Activated naive CD4-positive, alpha-beta T cell treated with anti-CD3 and anti-CD28 coated beads, Interleukin-2, amount 50 U/mL, for 24 hours (primary cell): ENCODE results near the gene TRIM9.
"Not testable (repeated sequence)": the region's sequence is repeated elsewhere in the genome, so short reads cannot be mapped to it uniquely, and the experiment has no call there.

Experiments
- H3K27ac Mint-ChIP-seq: one replicate; pipeline ENCODE4 v1.8.0; 2021; ENCODE audit warnings: mild to moderate bottlenecking, mixed read lengths
- H3K27me3 Mint-ChIP-seq: one replicate; pipeline ENCODE4 v1.8.0; 2021; ENCODE audit warnings: mixed read lengths
- H3K36me3 Mint-ChIP-seq: one replicate; pipeline ENCODE4 v1.8.0; 2021; ENCODE audit warnings: mixed read lengths
- H3K4me1 Mint-ChIP-seq: one replicate; pipeline ENCODE4 v1.8.0; 2021; ENCODE audit warnings: mixed read lengths
- H3K4me3 Mint-ChIP-seq: one replicate; pipeline ENCODE4 v1.8.0; 2021; ENCODE audit warnings: mild to moderate bottlenecking, mixed read lengths
- H3K9me3 Mint-ChIP-seq: one replicate; pipeline ENCODE4 v1.8.0; 2021; ENCODE audit warnings: mixed read lengths

Gene TRIM9

DNA sequence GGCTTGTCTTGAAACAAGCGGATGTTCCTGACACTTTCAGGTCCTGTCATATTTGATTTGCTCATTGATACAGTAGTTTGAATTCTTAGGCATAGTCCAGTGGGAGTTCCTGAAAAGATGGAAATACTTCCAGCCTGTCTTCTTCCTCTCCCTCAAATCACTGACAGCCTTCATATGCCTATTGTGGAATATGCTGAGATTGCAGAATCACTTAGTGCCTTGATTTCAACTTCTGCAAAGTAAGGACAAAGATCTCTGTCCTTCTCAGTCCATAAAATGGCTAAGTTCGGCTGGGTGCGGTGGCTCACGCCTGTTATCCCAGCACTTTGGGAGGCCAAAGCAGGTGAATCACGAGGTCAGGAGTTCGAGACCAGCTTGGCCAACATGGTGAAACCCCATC, 143.9 kb downstream of the TRIM9 start:
- H3K4me1 Mint-ChIP-seq = no peaks in the 10 kb centered on the region
- H3K27me3 Mint-ChIP-seq = no peaks in the 10 kb centered on the region
- no peaks in the 10 kb centered on the region for H3K36me3 Mint-ChIP-seq
- H3K9me3 Mint-ChIP-seq = no peaks in the 10 kb centered on the region
- H3K27ac Mint-ChIP-seq = no peak overlapping the region
- H3K4me3 Mint-ChIP-seq = no peak overlapping the region

DNA sequence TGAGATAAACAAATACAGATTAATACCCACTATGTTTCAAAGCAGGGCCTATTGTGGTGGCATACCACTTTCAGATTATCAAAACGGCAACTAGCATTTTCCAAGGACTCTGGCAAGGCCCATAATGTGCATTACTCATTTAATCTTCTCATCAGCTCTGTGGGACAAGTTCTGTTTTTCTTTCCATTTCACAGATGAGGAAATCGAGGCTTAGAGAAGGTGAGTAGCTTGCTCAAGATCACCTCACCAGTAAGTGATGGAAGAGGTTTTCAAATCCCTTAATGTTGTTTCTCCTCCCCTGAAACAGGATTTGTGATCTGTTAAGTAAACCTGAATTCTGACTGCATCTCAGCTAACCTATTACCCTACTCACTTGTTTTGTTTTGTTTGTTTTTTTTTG, 146.7 kb downstream of the TRIM9 start:
- Mint-ChIP-seq H3K4me3 (no peak overlapping the region), H3K36me3 (peaks cover 2% of the 10 kb centered on the region), H3K4me1 (peaks cover 12% of the 10 kb centered on the region), H3K27ac (no peak overlapping the region), H3K27me3 (peaks cover 10% of the 10 kb centered on the region), H3K9me3 (no peaks in the 10 kb centered on the region)

DNA sequence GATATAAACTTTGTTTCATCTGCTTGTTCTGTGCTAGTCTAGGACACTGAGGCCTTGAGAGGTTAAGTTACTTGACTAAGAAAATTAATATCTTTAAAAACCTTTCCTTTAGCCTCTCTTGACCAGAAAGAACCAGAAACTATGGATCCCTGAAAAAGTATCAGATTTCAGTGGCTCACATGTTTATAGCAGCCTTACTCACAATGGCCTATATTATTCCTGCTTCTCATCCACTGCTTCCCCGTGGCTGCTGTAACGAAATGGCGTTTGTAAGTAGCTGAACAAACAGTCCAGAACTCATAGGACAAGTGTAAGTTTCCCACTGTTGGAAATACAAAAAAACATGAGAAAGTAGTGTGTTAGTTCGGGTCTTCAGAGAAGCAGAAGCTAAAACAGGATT, 147.5 kb downstream of the TRIM9 start:
- no peak overlapping the region for H3K4me3 Mint-ChIP-seq
- H3K27ac Mint-ChIP-seq = no peak overlapping the region
- H3K4me1 Mint-ChIP-seq = peaks cover 14% of the 10 kb centered on the region
- peaks cover 2% of the 10 kb centered on the region for H3K36me3 Mint-ChIP-seq
- H3K9me3 Mint-ChIP-seq = no peaks in the 10 kb centered on the region
- peaks cover 13% of the 10 kb centered on the region for H3K27me3 Mint-ChIP-seq

DNA sequence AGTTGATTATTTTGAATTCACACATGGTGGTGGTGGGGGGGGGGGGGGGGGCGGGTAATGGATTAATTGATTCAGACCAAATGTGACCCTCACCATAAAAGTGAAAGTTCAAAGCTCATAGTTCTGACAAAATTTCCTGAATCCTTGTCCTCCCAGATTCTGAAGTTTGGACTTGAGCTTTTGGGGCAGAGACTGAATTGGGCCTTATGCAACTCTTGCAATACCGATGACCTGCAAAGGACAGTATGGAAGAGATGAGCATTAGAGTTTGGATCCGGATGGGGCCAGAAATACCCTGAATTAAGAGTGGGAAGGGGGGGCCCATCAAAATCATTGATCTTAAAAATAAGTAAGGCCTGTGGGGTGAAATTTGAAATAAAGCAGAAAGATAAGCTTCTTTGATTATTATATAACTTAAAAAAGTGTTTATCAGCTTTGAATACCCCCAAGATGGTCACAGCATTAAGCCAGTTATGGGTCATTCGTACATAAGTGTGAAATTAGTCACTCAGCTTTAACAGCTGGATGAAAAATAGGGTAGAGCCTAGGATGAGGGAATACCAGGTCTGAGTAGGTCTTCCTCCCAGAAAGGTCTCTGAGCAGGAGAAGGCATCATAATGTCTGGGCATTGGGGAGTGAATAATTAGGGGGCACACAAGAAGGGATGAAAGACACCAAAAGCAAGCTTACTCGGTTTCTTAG, 148.5 kb downstream of the TRIM9 start:
- Mint-ChIP-seq H3K9me3 (no peaks in the 10 kb centered on the region), H3K4me3 (no peak overlapping the region), H3K27ac (no peak overlapping the region), H3K27me3 (peaks cover 19% of the 10 kb centered on the region), H3K36me3 (peaks cover 2% of the 10 kb centered on the region), H3K4me1 (peaks cover 14% of the 10 kb centered on the region)

DNA sequence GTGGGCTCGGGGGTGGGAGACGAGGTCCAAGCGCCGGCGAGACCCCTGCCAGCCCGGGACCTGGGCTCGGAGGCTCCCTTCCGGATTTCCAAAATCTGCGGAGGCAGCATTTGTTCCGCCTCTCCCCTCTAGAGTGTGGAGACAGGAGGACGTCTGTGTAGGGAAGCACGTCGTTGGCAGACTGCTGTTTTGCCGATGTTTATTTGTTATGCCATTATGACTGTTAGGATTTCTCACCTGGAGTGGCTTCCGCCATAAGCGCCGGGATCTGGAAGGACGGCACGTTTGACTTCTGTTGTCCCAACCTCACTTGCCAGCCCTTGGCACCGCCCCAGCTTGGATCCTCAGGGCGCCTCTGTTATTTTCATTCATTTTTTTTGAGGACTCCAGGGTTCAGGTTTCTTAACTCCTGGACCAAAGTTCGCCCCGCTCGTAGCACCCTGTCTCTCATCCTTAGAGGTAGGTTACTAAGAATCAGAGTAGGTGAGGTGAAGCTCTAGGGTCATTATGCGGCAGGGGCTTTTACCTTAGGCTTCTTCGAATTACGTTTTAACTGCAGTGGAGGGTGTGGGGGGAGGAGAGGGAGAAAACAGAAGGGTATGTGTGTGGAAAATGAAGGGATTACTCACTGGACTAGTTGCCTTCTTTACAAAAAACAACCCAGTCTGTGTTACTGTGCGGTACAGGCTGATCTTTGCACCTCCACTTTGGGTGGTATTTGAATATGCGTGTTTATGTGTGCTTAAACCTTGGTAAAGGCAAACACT, 150.1 kb downstream of the TRIM9 start:
- H3K9me3 Mint-ChIP-seq = no peaks in the 10 kb centered on the region
- H3K27ac Mint-ChIP-seq = no peak overlapping the region
- peak overlapping the region; percentile 91 for H3K4me3 Mint-ChIP-seq
- H3K27me3 Mint-ChIP-seq = peaks cover 26% of the 10 kb centered on the region
- H3K36me3 Mint-ChIP-seq = peaks cover 2% of the 10 kb centered on the region
- peaks cover 14% of the 10 kb centered on the region for H3K4me1 Mint-ChIP-seq

DNA sequence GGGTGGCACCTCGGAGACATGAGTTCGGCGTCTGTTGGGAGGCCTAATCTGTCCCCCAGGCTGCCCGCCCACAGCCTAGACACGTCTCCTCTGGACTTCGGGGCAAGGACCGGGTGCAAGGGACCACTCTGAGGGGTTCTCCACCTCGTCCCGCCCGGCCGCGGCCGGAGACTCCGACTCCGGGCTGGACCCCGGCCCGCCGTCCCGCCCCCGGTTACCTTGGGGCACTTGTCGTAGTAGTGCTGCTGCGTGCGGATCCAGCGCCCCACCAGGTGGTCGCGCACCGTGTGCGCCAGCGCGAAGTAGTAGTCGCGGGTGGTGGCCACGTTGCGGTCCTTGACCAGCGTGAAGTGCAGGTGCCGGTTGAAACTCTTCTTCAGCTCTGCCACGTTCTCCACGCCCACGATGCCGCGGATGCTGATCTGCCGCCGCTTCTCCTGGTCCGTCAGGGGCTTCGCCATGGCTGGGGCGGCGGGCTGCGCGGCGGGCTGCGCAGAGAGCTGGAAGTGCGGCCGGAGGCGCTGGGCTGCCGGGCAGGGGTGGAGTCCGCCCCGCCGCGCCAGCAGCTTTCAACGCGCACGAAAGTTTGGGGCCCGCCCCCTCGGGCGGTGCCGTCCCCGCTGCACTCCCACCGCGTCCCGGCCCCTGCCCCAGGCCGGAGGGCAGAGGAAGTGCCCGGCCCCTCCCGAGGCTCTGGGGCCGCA, 150.8 kb downstream of the TRIM9 start, which contains the start of gene PYGL:
TSS of gene PYGL (minus strand) at position 541 of the 704 bp plus-strand sequence. CDS start at position 461, 80 bp downstream.
- peaks cover 28% of the 10 kb centered on the region for H3K27me3 Mint-ChIP-seq
- no peak within 1 kb of the TSS for H3K27ac Mint-ChIP-seq

DNA sequence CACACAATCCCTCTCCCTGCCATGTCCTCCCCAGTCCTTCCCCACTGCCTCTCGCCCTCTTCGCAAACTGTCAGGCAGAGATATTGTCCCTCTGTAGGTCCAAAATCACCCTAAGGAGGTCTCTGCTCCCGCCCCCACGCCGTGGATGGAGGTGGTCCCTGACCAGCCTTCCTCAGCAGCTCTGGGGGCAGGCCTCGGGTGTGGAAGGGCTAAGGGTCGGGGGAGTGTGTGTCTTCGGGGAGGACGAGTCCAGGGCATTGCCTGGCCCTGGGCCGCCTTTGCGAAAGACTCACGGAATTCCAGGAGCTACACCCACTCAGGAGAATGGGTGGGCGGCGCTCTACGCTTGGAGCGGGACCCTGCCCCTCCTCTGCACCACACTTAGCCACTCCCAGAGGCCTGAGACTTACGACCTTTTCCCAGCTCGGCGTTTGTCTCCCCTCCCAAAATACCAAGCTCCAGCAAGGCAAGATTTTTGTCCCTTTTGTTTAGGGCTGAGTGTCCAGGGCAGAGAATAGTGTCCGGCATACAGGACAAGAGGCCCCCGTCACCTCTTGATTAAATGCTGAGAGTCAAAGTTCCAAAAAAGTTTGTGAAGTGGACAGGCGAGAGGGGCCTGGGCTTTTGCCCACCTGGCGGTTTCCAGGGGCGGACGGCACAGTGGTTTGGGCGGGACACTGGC, 151.5 kb downstream of the TRIM9 start:
- Mint-ChIP-seq H3K4me3 (peak overlapping the region; percentile 77), H3K9me3 (no peaks in the 10 kb centered on the region), H3K36me3 (peaks cover 2% of the 10 kb centered on the region), H3K27ac (no peak overlapping the region), H3K27me3 (peaks cover 31% of the 10 kb centered on the region), H3K4me1 (peaks cover 14% of the 10 kb centered on the region)

More for the DNA sequence above, 150.8 kb downstream of the TRIM9 start, which contains the start of gene PYGL:
- H3K4me3 Mint-ChIP-seq = peak within 1 kb of the TSS; percentile 91
- H3K9me3 Mint-ChIP-seq = no peaks in the 10 kb centered on the region
- H3K4me1 Mint-ChIP-seq = peaks cover 14% of the 10 kb centered on the region
- peaks cover 2% of the 10 kb centered on the region for H3K36me3 Mint-ChIP-seq

DNA sequence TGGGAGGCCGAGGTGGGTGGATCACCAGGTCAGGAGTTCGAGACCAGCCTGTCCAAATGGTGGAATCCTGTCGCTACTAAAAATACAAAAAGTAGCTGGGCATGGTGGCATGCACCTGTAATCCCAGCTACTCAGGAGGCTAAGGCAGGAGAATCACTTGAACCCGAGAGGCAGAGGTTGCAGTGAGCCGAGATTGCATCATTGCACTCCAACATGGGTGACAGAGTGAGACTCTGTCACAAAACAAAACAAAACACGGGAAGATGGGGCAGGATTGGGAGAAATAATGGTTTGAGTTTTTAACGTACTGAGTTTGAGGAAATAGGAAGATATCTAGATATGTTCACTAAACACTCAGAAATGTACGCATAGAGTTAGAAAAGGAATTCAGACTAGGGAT, 153.3 kb downstream of the TRIM9 start:
- H3K4me3 Mint-ChIP-seq, H3K36me3 Mint-ChIP-seq, H3K27ac Mint-ChIP-seq, H3K9me3 Mint-ChIP-seq: not testable (repeated sequence)
- peaks cover 34% of the 10 kb centered on the region for H3K27me3 Mint-ChIP-seq
- H3K4me1 Mint-ChIP-seq = peaks cover 14% of the 10 kb centered on the region

DNA sequence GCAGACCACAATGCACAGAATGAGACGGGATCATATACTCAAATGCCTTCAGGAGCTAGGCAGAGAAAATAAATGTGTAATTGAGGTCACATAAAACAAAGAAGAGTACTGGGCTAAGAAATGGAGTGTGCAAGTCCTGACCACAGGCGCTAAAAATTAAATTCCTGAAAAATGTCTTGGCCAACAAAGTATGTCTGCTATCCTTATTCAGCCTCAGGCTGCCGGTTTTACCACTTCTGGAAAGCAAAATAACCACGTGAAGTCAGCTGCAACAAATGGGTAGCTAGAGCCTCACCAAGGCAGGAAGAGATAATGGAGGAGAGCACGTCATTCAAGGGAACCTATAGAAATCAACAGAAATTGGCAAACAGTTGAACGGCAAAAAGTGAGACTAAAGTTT, 153.8 kb downstream of the TRIM9 start:
- H3K4me3 Mint-ChIP-seq = no peak overlapping the region
- H3K27ac Mint-ChIP-seq = no peak overlapping the region
- no peaks in the 10 kb centered on the region for H3K9me3 Mint-ChIP-seq
- H3K36me3 Mint-ChIP-seq = peaks cover 2% of the 10 kb centered on the region
- H3K4me1 Mint-ChIP-seq = peaks cover 14% of the 10 kb centered on the region
- peaks cover 34% of the 10 kb centered on the region for H3K27me3 Mint-ChIP-seq

DNA sequence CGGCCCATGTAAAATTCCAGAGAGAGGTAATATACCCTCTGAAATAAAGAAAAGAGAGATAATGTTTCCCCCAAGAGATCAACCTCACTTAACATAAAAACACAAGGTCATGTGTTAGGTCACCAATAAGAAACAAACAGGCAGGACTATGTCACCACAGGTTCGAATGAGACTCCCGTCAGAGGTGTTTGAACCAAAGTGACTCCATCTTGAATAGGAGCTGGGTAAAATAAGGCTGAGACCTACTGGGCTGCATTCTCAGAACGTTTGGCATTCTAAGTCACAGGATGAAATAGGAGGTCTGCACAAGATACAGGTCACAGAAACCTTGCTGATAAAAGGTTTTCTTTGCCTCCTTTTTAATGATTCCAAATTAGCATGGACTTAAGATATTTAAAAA, 157.1 kb downstream of the TRIM9 start:
- no peaks in the 10 kb centered on the region for H3K4me1 Mint-ChIP-seq
- peaks cover 22% of the 10 kb centered on the region for H3K27me3 Mint-ChIP-seq
- no peaks in the 10 kb centered on the region for H3K36me3 Mint-ChIP-seq
- H3K27ac Mint-ChIP-seq = no peak overlapping the region
- no peak overlapping the region for H3K4me3 Mint-ChIP-seq
- H3K9me3 Mint-ChIP-seq = no peaks in the 10 kb centered on the region

DNA sequence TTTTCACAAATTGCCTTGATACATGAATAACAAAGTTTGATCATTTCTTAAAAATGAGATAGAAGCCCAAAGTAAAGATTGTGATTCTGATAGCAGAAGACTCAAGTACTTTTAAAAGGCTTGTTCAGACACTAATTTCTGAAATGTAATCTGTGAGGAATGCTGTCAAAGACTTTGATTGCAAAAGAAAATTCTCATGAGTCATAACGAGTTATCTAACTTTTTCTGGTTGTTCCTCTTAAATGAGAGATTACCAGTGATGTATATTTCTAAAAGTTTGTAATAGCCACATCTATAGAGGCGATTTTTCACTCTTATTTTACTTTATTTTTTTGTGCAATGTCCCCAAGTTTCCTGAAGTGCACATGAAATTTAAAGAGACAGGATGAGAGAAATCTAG, 157.6 kb downstream of the TRIM9 start:
- H3K36me3 Mint-ChIP-seq = no peaks in the 10 kb centered on the region
- peaks cover 24% of the 10 kb centered on the region for H3K27me3 Mint-ChIP-seq
- no peaks in the 10 kb centered on the region for H3K9me3 Mint-ChIP-seq

DNA sequence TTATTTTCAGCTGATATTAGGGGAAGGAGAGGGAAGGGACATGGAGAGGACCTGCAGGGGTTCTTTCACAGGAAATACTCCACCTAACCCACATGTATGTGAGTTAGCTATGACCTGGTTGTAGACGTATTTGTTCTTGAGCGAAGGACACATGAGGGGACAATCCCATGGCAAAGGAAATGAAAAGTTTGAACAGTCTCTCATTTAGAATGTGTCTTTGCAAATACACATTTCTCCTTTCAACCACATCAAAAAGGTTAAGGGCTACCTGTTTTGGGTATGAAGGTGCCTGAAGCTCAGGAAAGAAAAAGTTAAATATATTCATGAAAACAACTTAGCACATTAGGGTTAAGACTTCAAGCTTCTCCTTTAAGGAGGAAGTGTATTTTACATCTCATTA, 158.0 kb downstream of the TRIM9 start:
- H3K4me1 Mint-ChIP-seq = no peaks in the 10 kb centered on the region
- no peak overlapping the region for H3K4me3 Mint-ChIP-seq
- H3K36me3 Mint-ChIP-seq = no peaks in the 10 kb centered on the region
- H3K27me3 Mint-ChIP-seq = peaks cover 22% of the 10 kb centered on the region
- H3K9me3 Mint-ChIP-seq = no peaks in the 10 kb centered on the region
- no peak overlapping the region for H3K27ac Mint-ChIP-seq

More for the DNA sequence above, 157.6 kb downstream of the TRIM9 start:
- Mint-ChIP-seq H3K4me3 (no peak overlapping the region), H3K27ac (no peak overlapping the region), H3K4me1 (no peaks in the 10 kb centered on the region)

DNA sequence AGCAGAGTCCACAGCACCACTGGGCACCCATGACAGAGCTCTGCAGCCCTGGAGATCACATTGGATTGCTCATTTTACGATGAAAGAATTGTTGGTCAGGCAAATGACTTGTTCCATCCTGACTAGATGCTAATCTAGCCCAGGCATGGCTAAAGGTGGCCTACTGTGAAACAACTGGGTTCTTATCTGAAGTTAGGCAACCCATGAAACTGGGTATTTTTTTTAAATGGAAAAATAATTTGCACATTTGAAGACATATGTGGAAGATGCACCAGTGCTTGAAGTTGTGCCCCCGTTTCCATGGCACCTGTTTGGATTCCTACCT, 158.9 kb downstream of the TRIM9 start:
- Mint-ChIP-seq H3K9me3 (no peaks in the 10 kb centered on the region), H3K36me3 (no peaks in the 10 kb centered on the region), H3K4me1 (no peaks in the 10 kb centered on the region), H3K4me3 (no peak overlapping the region), H3K27ac (no peak overlapping the region), H3K27me3 (peaks cover 19% of the 10 kb centered on the region)

DNA sequence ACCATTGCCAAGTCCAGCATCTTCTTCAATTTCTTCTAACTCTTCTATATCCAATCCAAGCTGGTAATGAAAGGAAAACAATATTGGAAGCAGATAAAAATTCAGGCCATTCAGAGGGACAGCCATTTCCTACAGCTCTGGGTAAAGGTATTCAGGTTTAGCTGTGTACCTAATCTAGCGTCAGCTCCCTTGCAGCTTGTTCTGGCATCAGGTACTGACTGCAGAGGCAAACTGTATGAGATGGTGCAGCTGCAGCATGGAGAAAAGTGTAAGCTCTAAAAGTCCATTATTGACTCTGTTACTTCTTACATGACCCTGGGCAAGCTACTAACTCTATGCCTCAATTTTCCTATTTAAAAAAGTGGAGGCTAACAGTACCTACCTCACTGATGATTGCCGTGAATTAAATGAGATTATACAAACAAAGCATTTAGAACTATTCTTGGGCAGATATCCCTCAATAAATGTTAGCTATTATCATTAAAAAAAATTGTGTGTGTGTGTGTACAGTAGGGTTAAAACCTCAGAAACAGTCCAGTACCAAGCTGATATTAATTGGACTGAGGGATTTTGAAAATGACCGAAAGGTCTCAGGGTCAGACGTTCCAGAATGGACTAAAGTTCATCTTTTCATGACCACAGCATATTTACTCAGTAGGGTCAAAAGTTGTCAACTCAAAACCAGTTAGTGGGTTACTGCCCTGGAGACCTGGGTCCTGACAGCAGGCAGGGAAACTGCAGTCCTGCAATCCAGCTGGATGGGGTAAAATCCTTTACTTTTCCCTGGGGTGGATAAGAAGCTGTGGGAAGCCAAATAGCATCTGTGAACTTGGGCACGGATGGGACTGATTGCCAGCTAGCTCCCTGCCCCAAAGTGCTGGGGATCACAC, 159.5 kb downstream of the TRIM9 start:
- H3K4me1 Mint-ChIP-seq = no peaks in the 10 kb centered on the region
- H3K27ac Mint-ChIP-seq = no peak overlapping the region
- H3K4me3 Mint-ChIP-seq = no peak overlapping the region
- H3K9me3 Mint-ChIP-seq = no peaks in the 10 kb centered on the region
- no peaks in the 10 kb centered on the region for H3K36me3 Mint-ChIP-seq
- H3K27me3 Mint-ChIP-seq = peaks cover 16% of the 10 kb centered on the region
